Fibroblast of pulmonary artery (primary cell): ENCODE results near the gene IGBP1.
A peak's percentile ranks its signal among the peaks of the same experiment; 100 is the strongest.

Source experiments
- DNase-seq: peaks from one replicate; pipeline ENCODE4 v3.0.0-alpha.2; 2010; ENCODE audit warnings: low read depth
- H3K4me3 ChIP-seq: replicated peaks from 2 replicates; pipeline ENCODE4 v1.5.1; 2011; ENCODE audit warnings: low read depth, mild to moderate bottlenecking, control low read depth, low read length, moderate library complexity
- TF ChIP-seq, protein P1 (sequence below): IDR thresholded peaks from 2 replicates; pipeline ENCODE4 v1.5.1; 2011; ENCODE audit warnings: mild to moderate bottlenecking, control low read depth, low read length, inconsistent platforms; ENCODE audit errors: missing control alignments

IGBP1 gene

DNA sequence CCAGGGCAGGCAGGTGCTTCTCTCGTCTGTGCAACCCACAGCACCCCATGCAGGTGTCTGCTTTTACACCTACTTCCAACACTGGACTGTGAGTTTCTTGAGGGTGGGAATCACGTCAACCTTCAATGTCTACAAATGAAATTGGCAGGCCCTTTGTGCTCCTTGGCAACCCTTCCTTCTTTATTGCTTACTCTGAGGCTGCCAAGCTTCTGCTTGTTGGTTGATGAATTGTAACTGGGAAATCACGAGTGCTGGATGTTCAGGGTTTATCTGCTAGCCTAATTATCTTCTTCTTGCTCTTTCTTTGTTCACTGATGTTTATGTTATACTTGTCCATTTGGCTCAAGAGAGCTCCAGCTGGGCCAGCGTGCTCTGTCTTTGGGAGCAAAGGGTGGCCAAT is 41.5 kb downstream of the IGBP1 start:
- no peak overlapping the region for H3K4me3 ChIP-seq
- peak; percentile 53 for DNase-seq
- TF ChIP-seq, protein P1, sequence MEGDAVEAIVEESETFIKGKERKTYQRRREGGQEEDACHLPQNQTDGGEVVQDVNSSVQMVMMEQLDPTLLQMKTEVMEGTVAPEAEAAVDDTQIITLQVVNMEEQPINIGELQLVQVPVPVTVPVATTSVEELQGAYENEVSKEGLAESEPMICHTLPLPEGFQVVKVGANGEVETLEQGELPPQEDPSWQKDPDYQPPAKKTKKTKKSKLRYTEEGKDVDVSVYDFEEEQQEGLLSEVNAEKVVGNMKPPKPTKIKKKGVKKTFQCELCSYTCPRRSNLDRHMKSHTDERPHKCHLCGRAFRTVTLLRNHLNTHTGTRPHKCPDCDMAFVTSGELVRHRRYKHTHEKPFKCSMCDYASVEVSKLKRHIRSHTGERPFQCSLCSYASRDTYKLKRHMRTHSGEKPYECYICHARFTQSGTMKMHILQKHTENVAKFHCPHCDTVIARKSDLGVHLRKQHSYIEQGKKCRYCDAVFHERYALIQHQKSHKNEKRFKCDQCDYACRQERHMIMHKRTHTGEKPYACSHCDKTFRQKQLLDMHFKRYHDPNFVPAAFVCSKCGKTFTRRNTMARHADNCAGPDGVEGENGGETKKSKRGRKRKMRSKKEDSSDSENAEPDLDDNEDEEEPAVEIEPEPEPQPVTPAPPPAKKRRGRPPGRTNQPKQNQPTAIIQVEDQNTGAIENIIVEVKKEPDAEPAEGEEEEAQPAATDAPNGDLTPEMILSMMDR: no peak

DNA sequence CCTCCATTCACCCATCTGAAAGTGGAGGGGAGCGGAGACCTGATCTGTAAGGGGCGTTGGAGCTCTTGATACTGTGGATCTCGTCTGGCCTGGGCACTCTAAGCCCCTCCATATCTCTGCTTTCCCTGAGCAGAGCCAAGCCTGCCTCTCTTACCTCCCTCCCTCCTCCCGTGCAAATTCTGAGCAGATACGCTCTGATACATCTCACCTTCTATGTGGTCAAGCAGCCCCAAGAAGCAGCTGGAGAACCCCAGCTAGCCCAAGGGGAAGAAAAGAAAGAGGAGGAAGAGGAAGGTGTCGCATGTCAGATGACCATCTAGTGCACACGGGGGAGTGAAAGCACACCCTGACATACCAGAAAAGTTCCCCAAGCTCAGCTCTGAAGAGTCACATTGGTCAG is 42.1 kb downstream of the IGBP1 start:
- no peak for DNase-seq

DNA sequence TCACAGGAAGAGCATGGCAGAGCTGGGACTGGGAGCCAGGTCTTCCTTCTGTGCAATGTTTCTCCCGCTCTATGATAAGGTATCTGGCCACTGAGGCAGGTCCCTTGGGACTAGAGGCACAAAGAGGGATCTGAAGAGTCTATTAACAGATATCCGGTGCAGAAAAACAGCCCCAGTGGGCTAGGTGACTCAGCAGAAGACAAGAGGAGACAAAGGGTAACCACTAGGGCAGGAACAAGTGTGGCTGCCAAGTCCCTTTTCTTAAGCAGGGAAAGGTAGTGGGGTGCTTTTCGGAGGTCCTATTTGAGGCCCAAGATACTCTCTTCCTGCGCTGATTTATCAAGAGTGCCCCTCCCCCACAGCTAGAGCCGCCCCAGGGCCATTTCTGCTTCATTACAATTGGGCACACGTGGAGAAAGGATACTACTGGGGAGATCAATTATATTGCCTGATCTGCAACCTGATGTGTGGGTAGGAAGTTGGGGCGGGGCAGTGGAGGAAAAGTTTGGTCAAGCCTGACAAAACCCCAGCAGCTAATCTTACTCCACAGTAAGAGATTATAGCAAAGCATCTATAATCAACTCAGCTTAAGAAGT is 43.8 kb downstream of the IGBP1 start, which contains the start of gene DGAT2L6:
Gene DGAT2L6 (plus strand): TSS at position 546 of the 596 bp plus-strand sequence. CDS start 100 bp downstream, outside the sequence.
- H3K4me3 ChIP-seq: no peak within 1 kb of the TSS
- TF ChIP-seq, protein P1: no peak
- DNase-seq: no peak

More for the DNA sequence above, 42.1 kb downstream of the IGBP1 start:
- H3K4me3 ChIP-seq: no peak overlapping the region
- TF ChIP-seq, protein P1: no peak

DNA sequence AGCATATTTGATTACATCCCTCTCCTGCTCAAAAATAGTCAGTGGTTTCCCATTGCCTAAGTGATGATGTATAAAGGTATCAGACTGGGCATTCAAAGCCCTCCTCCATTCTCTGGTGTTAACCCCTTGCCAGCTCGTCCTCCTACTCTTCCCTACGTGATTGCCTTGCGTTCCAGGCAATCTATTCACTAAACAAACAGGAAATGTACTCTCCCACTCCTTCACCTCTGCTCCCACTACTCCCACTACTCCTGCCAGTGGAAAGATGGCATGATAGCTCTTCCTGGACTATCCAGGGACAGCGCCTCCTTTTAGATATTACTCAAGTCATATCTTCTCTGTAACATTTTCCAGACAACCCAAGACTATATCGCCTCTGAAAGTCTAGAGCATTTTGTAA is 49.8 kb downstream of the IGBP1 start:
- TF ChIP-seq, protein P1: no peak
- DNase-seq: peak; percentile 61
- no peak overlapping the region for H3K4me3 ChIP-seq

DNA sequence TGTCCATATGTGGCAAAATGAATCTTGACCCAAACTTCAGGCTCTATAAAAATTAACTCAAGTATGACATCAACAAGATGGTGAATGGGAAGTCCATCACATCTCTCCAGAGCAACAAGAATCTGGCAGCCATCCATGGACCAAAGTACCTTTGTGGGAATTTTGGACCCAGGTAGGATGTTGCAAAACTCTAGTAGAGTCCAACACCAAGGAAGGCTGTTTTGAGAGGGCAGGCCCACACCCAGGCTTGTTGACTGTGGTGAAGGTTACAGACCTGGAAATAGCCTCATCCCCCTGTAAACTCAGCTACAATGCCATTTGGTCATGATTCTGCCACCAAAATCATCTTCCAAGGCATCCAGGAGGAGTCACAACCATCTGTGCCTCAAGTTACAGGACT is 57.0 kb downstream of the IGBP1 start:
- H3K4me3 ChIP-seq: no peak overlapping the region
- TF ChIP-seq, protein P1: no peak
- DNase-seq: no peak

DNA sequence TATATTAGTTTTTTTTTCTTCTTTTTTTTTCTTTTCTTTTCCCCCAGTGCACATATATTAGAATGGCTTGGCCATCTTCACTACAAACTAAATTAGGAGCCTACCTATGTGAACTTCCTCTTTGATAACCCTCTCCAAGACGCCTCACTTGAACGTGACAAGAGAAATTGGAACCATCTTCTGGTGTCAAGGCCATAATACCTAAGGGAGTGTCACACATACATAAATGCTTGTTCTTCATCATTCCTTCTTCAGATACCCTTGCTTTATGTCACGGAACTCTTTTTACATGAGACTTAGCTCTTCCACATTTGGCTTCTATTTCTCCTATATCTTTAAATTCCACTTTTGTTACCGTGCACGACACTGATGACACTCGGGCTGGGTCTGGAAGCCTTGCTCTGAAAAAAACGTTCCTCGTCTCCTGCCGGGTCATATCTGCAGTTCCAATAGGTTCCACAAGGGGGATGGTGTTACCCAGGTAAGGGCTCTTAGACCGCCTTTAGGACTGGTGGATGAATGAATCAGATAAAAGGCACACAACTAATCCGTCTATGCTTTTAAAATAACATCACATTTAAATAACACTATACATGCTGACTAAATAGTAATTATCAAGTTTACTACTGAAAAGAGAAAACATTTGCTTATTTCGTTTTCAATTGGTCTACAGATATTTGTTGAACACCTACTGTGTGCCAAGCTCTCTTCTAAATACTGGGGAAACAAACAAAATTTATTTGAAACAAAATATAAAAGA is 63.9 kb downstream of the IGBP1 start:
- DNase-seq: peak; percentile 61
- H3K4me3 ChIP-seq: no peak overlapping the region
- TF ChIP-seq, protein P1: peak; percentile 72
